ENCODE results near the gene UGT1A6.
"Not testable (repeated sequence)": the region's sequence is repeated elsewhere in the genome, so short reads cannot be mapped to it uniquely, and the experiment has no call there.

UGT1A6 gene

DNA sequence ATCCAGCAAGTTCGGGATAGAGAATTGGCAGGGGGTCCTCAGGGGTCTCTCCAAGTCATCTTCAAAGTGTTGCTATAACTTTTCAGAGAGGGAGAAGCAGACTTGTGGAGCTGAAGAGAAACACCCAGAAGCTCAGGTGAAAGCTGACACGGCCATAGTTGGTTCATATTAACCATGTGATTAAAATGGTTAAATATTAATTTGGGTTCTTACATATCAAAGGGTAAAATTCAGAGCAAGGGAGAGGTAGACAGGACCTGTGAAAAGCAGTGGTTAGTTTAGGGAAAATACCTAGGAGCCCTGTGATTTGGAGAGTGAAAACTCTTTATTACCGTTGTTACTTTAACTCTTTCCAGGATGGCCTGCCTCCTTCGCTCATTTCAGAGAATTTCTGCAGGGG lies at the start of gene UGT1A6:
Gene UGT1A6, plus strand, starts transcription at position 243 of the 400 bp plus-strand sequence. Its CDS starts 115 bp downstream, at position 358.
- no peak for ATAC-seq (ENCODE audit: low read depth)
- H3K4me1 ChIP-seq (ENCODE audit: insufficient read depth, poor library complexity, severe bottlenecking): peaks cover 25% of the 10 kb centered on the region
- H3K27me3 ChIP-seq (ENCODE audit: insufficient read depth, poor library complexity, severe bottlenecking): no peaks in the 10 kb centered on the region
- peak within 1 kb of the TSS; percentile 87 for H3K27ac ChIP-seq (ENCODE audit: poor library complexity, severe bottlenecking)
- peak within 1 kb of the TSS; percentile 22 for H3K4me3 ChIP-seq (ENCODE audit: severe bottlenecking)
- H3K36me3 ChIP-seq (ENCODE audit: low read depth): no peaks in the 10 kb centered on the region
- no peak for DNase-seq (ENCODE audit: low spot score)
- TF ChIP-seq, protein P1, sequence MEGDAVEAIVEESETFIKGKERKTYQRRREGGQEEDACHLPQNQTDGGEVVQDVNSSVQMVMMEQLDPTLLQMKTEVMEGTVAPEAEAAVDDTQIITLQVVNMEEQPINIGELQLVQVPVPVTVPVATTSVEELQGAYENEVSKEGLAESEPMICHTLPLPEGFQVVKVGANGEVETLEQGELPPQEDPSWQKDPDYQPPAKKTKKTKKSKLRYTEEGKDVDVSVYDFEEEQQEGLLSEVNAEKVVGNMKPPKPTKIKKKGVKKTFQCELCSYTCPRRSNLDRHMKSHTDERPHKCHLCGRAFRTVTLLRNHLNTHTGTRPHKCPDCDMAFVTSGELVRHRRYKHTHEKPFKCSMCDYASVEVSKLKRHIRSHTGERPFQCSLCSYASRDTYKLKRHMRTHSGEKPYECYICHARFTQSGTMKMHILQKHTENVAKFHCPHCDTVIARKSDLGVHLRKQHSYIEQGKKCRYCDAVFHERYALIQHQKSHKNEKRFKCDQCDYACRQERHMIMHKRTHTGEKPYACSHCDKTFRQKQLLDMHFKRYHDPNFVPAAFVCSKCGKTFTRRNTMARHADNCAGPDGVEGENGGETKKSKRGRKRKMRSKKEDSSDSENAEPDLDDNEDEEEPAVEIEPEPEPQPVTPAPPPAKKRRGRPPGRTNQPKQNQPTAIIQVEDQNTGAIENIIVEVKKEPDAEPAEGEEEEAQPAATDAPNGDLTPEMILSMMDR (IDR thresholded peaks at IDR 0.05; ENCODE audit: poor library complexity, severe bottlenecking): no peak
- H3K9me3 ChIP-seq (ENCODE audit: severe bottlenecking): no peaks in the 10 kb centered on the region

DNA sequence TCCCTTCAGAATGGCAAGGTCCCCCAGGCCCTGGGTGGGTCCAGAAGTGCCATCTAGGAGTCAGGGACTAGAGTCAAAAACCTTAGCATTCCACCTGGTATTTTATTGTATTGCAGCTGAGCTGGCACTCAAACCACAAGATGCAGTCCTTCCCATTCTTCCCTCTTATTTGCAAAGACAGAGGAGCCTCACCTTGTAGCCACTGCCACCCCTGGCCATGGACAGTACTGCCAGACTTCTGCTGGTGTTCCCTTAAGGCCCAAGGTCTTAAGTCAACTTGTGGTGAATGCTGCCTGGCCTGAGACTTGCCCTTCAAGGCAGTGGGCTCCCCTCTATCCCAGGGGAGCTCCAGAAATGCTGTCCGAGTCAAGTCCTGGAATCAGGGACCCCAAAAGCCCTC lies 49.6 kb upstream of the UGT1A6 start:
- Histone ChIP-seq H3K27ac (ENCODE audit: poor library complexity, severe bottlenecking) (no peak overlapping the region), H3K4me3 (ENCODE audit: severe bottlenecking) (no peak overlapping the region), H3K9me3 (ENCODE audit: severe bottlenecking) (no peaks in the 10 kb centered on the region), H3K27me3 (ENCODE audit: insufficient read depth, poor library complexity, severe bottlenecking) (no peaks in the 10 kb centered on the region), H3K4me1 (ENCODE audit: insufficient read depth, poor library complexity, severe bottlenecking) (no peaks in the 10 kb centered on the region), H3K36me3 (ENCODE audit: low read depth) (no peaks in the 10 kb centered on the region)
- DNase-seq (ENCODE audit: low spot score) (no peak), ATAC-seq (ENCODE audit: low read depth) (no peak)
- TF ChIP-seq, protein P1 (IDR thresholded peaks at IDR 0.05; ENCODE audit: poor library complexity, severe bottlenecking): no peak

- H3K27me3 ChIP-seq (ENCODE audit: insufficient read depth, poor library complexity, severe bottlenecking); H3K36me3 ChIP-seq (ENCODE audit: low read depth); H3K27ac ChIP-seq (ENCODE audit: poor library complexity, severe bottlenecking); H3K9me3 ChIP-seq (ENCODE audit: severe bottlenecking); H3K4me1 ChIP-seq (ENCODE audit: insufficient read depth, poor library complexity, severe bottlenecking); DNase-seq (ENCODE audit: low spot score); H3K4me3 ChIP-seq (ENCODE audit: severe bottlenecking); ATAC-seq (ENCODE audit: low read depth): not testable (repeated sequence)
Observed at GRCh38 chr2:233646033-233646432, 46.7 kb upstream of the UGT1A6 start.

DNA sequence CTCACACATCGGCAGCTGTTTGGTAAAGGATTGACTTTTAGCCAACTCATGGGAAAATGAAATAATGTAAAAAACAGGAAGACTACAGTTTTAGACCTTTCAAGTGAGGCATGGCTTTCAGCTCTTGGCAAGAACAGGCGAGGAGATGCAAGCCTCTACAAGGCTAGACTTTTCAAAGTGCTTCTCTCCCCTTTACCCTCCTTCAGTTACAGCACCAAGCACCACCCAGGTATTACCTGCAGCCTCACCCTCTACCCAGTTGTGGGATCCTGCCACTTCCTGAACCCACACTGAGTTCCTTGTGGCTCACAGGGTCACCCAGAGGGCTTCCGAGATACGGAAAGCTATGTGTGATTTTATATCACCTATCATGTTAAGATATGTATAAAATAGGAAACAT lies 41.7 kb upstream of the UGT1A6 start:
- Histone ChIP-seq H3K9me3 (ENCODE audit: severe bottlenecking) (no peaks in the 10 kb centered on the region), H3K27me3 (ENCODE audit: insufficient read depth, poor library complexity, severe bottlenecking) (no peaks in the 10 kb centered on the region), H3K4me3 (ENCODE audit: severe bottlenecking) (no peak overlapping the region), H3K4me1 (ENCODE audit: insufficient read depth, poor library complexity, severe bottlenecking) (peaks cover 6% of the 10 kb centered on the region), H3K36me3 (ENCODE audit: low read depth) (no peaks in the 10 kb centered on the region), H3K27ac (ENCODE audit: poor library complexity, severe bottlenecking) (no peak overlapping the region)
- TF ChIP-seq, protein P1 (IDR thresholded peaks at IDR 0.05; ENCODE audit: poor library complexity, severe bottlenecking): no peak
- ATAC-seq (ENCODE audit: low read depth) (no peak), DNase-seq (ENCODE audit: low spot score) (no peak)

GRCh38 chr2:233651430-233651829 lies 41.3 kb upstream of the UGT1A6 start:
- H3K4me1 ChIP-seq (ENCODE audit: insufficient read depth, poor library complexity, severe bottlenecking): peaks cover 6% of the 10 kb centered on the region
- H3K9me3 ChIP-seq (ENCODE audit: severe bottlenecking): no peaks in the 10 kb centered on the region
- no peaks in the 10 kb centered on the region for H3K36me3 ChIP-seq (ENCODE audit: low read depth)
- ATAC-seq (ENCODE audit: low read depth) (no peak), DNase-seq (ENCODE audit: low spot score) (no peak)
- no peaks in the 10 kb centered on the region for H3K27me3 ChIP-seq (ENCODE audit: insufficient read depth, poor library complexity, severe bottlenecking)
- no peak overlapping the region for H3K4me3 ChIP-seq (ENCODE audit: severe bottlenecking)
- no peak overlapping the region for H3K27ac ChIP-seq (ENCODE audit: poor library complexity, severe bottlenecking)
- TF ChIP-seq, protein P1 (IDR thresholded peaks at IDR 0.05; ENCODE audit: poor library complexity, severe bottlenecking): no peak

Data from RWPE2 (cell line).